A673 (cell line): ENCODE measurements around the gene PNKD. TPM values are rescaled to one million over a fixed set of nuclear protein-coding genes. Genes with fewer than 3 reads are reported as not detected.

Source experiments
- BruUV-seq: library from RNA; stranded (reverse); fragments of 400-500 nt; replicated peaks from 2 replicates; lab custom pipeline; 2021; lab: Mats Ljungman, UMichigan
- CTCF ChIA-PET: fragments of 300-600 bp; sonication (Branson Sonifier 250); formaldehyde crosslinking; loops from one replicate; lab custom pipeline; 2022; ENCODE audit warnings: antibody characterized with exemption; lab: Charles Lee
- POLR2A ChIA-PET: fragments of 300-600 bp; sonication (Branson Sonifier 250); formaldehyde crosslinking; loops from one replicate; lab custom pipeline; 2022; ENCODE audit warnings: antibody characterized with exemption; ENCODE audit not compliant: low non-redundant PET; lab: Charles Lee
- DNase-seq: peaks from one replicate; pipeline ENCODE4 v3.0.0-alpha.2; 2015; ENCODE audit warnings: low spot score
- H3K27ac ChIP-seq: fragments of 200-600 bp; sonication (generic); 2 replicates; pipeline ENCODE4 v1.5.1; 2016; ENCODE audit warnings: mixed run types, low read depth, mild to moderate bottlenecking, mixed read lengths, antibody characterized with exemption, low read length; ENCODE audit not compliant: poor library complexity, severe bottlenecking
- H3K27me3 ChIP-seq: fragments of 200-600 bp; sonication (generic); replicated peaks from 2 replicates; pipeline ENCODE4 v1.6.1; 2017; ENCODE audit warnings: mixed run types, low read depth, mild to moderate bottlenecking, mixed read lengths, antibody characterized with exemption, low read length; ENCODE audit not compliant: insufficient read depth, poor library complexity
- H3K36me3 ChIP-seq: fragments of 200-600 bp; sonication (generic); 2 replicates; pipeline ENCODE4 v1.6.1; 2016; ENCODE audit warnings: mixed run types, mild to moderate bottlenecking, mixed read lengths, antibody characterized with exemption, low read length; ENCODE audit not compliant: insufficient read depth, poor library complexity, severe bottlenecking
- H3K4me1 ChIP-seq: fragments of 200-600 bp; sonication (generic); 2 replicates; pipeline ENCODE4 v1.6.1; 2017; ENCODE audit warnings: mixed run types, mild to moderate bottlenecking, mixed read lengths, antibody characterized with exemption, low read length; ENCODE audit not compliant: insufficient read depth, poor library complexity, severe bottlenecking
- H3K4me3 ChIP-seq: fragments of 200-600 bp; sonication (generic); 2 replicates; pipeline ENCODE4 v1.5.1; 2016; ENCODE audit warnings: low read depth, mixed run types, mild to moderate bottlenecking, mixed read lengths, low read length; ENCODE audit not compliant: poor library complexity, severe bottlenecking
- H3K9me3 ChIP-seq: fragments of 200-600 bp; sonication (generic); 2 replicates; pipeline ENCODE4 v1.6.1; 2016; ENCODE audit warnings: mixed run types, low read depth, mild to moderate bottlenecking, mixed read lengths, antibody characterized with exemption, low read length; ENCODE audit not compliant: poor library complexity, severe bottlenecking
- CTCF ChIP-seq: fragments of 300-800, 200-600 bp; sonication (generic); conservative IDR thresholded peaks from 2 replicates; pipeline ENCODE4 v1.5.1; 2017; ENCODE audit warnings: low read depth, mild to moderate bottlenecking, antibody characterized with exemption, low read length, moderate library complexity, mixed read lengths
- EZH2 ChIP-seq: fragments of 200-600 bp; sonication (generic); IDR thresholded peaks from 2 replicates; pipeline ENCODE4 v1.6.1; 2017; ENCODE audit warnings: borderline replicate concordance, low read depth, mild to moderate bottlenecking, mixed read lengths, antibody characterized with exemption, low read length; ENCODE audit not compliant: poor library complexity, severe bottlenecking
- intact Hi-C: fragments of 100-400 bp; cut with micrococcal nuclease; formaldehyde crosslinking; loops from one replicate; pipeline ENCODE4 v1.10.0; 2022; ENCODE audit not compliant: unreplicated experiment
- total RNA-seq: library from RNA; stranded (reverse); gene quantifications from 2 replicates; pipeline ENCODE4 v1.2.3, GENCODE V29; 2021

Gene PNKD
- total RNA-seq, 1 experiment from 2014 or later = 36.7 TPM

GRCh38 chr2:218317835-218318234 lies 47.5 kb downstream of the PNKD start:
- TF ChIP-seq CTCF (no peak), EZH2 (no peak)
- ChIA-PET POLR2A (no interaction called here), CTCF (no interaction called here)
- no peaks in the 10 kb centered on the region for H3K27me3 ChIP-seq
- intact Hi-C loops = no loop called here
- BruUV-seq = no TSS peak
- no peaks in the 10 kb centered on the region for H3K36me3 ChIP-seq
- no peak overlapping the region for H3K4me3 ChIP-seq
- DNase-seq = no peak
- no peaks in the 10 kb centered on the region for H3K9me3 ChIP-seq
- peaks cover 13% of the 10 kb centered on the region for H3K4me1 ChIP-seq
- no peak overlapping the region for H3K27ac ChIP-seq

- Histone ChIP-seq H3K27ac (no peak overlapping the region), H3K4me1 (peaks cover 13% of the 10 kb centered on the region), H3K36me3 (no peaks in the 10 kb centered on the region), H3K9me3 (no peaks in the 10 kb centered on the region), H3K27me3 (no peaks in the 10 kb centered on the region), H3K4me3 (no peak overlapping the region)
- TF ChIP-seq CTCF (no peak), EZH2 (no peak)
- intact Hi-C loops = no loop called here
- no peak for DNase-seq
- ChIA-PET POLR2A (no interaction called here), CTCF (no interaction called here)
- no TSS peak for BruUV-seq
Measured at GRCh38 chr2:218318241-218318640, 47.9 kb downstream of the PNKD start.

GRCh38 chr2:218319813-218320365 lies 49.6 kb downstream of the PNKD start:
- CTCF ChIA-PET = no interaction called here
- H3K36me3 ChIP-seq = no peaks in the 10 kb centered on the region
- intact Hi-C loops = no loop called here
- no peaks in the 10 kb centered on the region for H3K9me3 ChIP-seq
- peak; percentile 38 for DNase-seq
- peaks cover 22% of the 10 kb centered on the region for H3K4me1 ChIP-seq
- POLR2A ChIA-PET = no interaction called here
- no peak overlapping the region for H3K4me3 ChIP-seq
- no TSS peak for BruUV-seq
- TF ChIP-seq CTCF (no peak), EZH2 (no peak)
- H3K27me3 ChIP-seq = no peaks in the 10 kb centered on the region
- no peak overlapping the region for H3K27ac ChIP-seq
